Common myeloid progenitor, CD34-positive (primary cell): ENCODE data around the gene KRT8.
"Not testable (repeated sequence)": the region's sequence is repeated elsewhere in the genome, so short reads cannot be mapped to it uniquely, and the experiment has no call there.

ENCODE experiments used
- CTCF ChIA-PET: fragments of 350-600 bp; sonication (Branson Sonifier 250); formaldehyde crosslinking; loops from one replicate; lab custom pipeline; 2021; ENCODE audit warnings: antibody characterized with exemption; lab: Charles Lee
- POLR2A ChIA-PET: fragments of 350-600 bp; sonication (Branson Sonifier 250); formaldehyde crosslinking; loops from one replicate; lab custom pipeline; 2021; ENCODE audit warnings: antibody characterized with exemption; lab: Charles Lee
- DNase-seq, 3 donors: peaks; one replicate each; pipeline versions ENCODE4 v3.0.0 to v3.0.0-alpha.2; 2013
- H3K27ac ChIP-seq, 2 experiments: 1 replicate in 1 of 2; 2 replicates in 1 of 2; pipeline ENCODE4 v1.7.0; 2013; ENCODE audit warnings: inconsistent platforms in 2 of 2, low read length in 2 of 2, mild to moderate bottlenecking in 2 of 2, low read depth in 1 of 2, moderate library complexity in 1 of 2; ENCODE audit not compliant: severe bottlenecking in 2 of 2, insufficient read depth in 1 of 2, poor library complexity in 1 of 2
- H3K27me3 ChIP-seq, 5 experiments: replicated peaks in 2 of 5; 1 replicate in 3 of 5; 2 replicates in 2 of 5; pipeline versions ENCODE4 v1.6.1 to v1.7.0; 2013; ENCODE audit warnings: low read length in 4 of 5, mild to moderate bottlenecking in 2 of 5, moderate library complexity in 2 of 5, inconsistent platforms in 1 of 5; ENCODE audit not compliant: insufficient read depth in 5 of 5, control insufficient read depth in 4 of 5
- H3K36me3 ChIP-seq, 4 experiments: 1 replicate in 2 of 4; 2 replicates in 2 of 4; pipeline versions ENCODE4 v1.6.1 to v1.7.0; 2013; ENCODE audit warnings: low read length in 3 of 4, control low read depth in 1 of 4, mild to moderate bottlenecking in 1 of 4; ENCODE audit not compliant: control insufficient read depth in 4 of 4, insufficient read depth in 4 of 4
- H3K4me1 ChIP-seq, 4 experiments: 1 replicate in 3 of 4; 2 replicates in 1 of 4; pipeline versions ENCODE4 v1.6.1 to v1.7.1; 2013; ENCODE audit warnings: low read length in 3 of 4, mild to moderate bottlenecking in 3 of 4, control low read depth in 1 of 4, inconsistent platforms in 1 of 4, moderate library complexity in 1 of 4; ENCODE audit not compliant: control insufficient read depth in 4 of 4, insufficient read depth in 4 of 4; ENCODE audit errors: control extremely low read depth in 1 of 4
- H3K4me3 ChIP-seq, 7 experiments: 1 replicate in 4 of 7; 2 replicates in 3 of 7; pipeline versions ENCODE4 v1.5.1 to v1.7.0; 2013; ENCODE audit warnings: mild to moderate bottlenecking in 7 of 7, low read length in 6 of 7, moderate library complexity in 6 of 7, inconsistent platforms in 2 of 7, low read depth in 2 of 7, control low read depth in 1 of 7; ENCODE audit not compliant: insufficient read depth in 4 of 7, control insufficient read depth in 1 of 7; ENCODE audit errors: extremely low read depth in 1 of 7
- H3K9me3 ChIP-seq, 5 experiments: 1 replicate in 4 of 5; 2 replicates in 1 of 5; pipeline versions ENCODE4 v1.6.1 to v1.7.1; 2013; ENCODE audit warnings: low read length in 4 of 5, mild to moderate bottlenecking in 2 of 5, inconsistent platforms in 1 of 5, low read depth in 1 of 5, moderate library complexity in 1 of 5; ENCODE audit not compliant: control insufficient read depth in 4 of 5, insufficient read depth in 2 of 5; ENCODE audit errors: control extremely low read depth in 1 of 5
- WGBS: methylation state at CpG from one replicate; pipeline ENCODE4 v1.1.5; 2013; ENCODE audit not compliant: insufficient coverage; 5-methylcytosine and 5-hydroxymethylcytosine counted together

Gene KRT8

DNA sequence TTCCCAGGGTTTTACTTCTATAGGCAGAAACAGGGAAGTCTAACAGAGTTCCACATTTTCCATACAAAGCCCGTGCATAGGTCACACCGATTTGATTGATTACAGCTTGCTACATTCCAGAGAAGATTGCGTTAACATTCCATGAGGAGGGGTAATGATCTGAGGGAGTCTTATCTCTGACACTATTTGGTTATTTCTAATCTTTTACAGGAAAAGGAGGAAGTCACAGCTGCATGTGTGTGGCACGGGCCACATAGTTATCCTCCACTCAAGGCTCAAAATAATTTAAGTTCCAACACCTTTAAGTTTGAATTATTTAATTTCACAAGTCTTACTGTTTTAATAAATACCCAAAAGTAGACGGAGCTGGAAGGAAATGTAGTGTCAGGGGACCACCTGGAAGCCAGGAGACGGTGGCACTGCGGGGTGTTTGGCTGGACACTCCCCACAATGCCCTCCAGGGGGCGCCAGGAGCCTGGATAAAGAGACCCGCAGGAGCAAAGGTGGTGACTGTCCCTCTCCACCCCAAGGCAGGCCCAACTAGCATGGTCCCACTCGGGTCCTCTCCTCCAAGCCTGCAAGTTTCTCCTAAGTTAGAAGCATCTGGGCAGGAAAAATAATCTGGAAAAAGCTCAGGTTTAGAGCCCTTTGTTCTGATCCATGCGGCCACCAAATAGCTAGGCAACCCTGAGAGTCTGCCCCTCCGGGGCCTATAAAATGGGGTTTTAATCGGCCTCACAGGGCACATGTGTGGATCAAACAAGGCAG, 20.2 kb downstream of the KRT8 start:
- H3K27me3 ChIP-seq = no peaks in the 10 kb centered on the region
- DNase-seq = peak; percentile 63 to 75 (median 69)
- ChIA-PET CTCF (interaction anchor here (0.6 to 21.8 kb wide), 50 partner anchors 8 to 523 kb away, joined by 3 to 467 read pairs (median 6); partner anchors contain the start of genes EIF4B, KRT18, KRT74 and KRT8), POLR2A (interaction anchor here (1.1 kb wide), 1 partner anchor 96 kb away, joined by 4 read pairs; no protein-coding TSS in a partner anchor)
- no peak overlapping the region for H3K27ac ChIP-seq
- no peak overlapping the region for H3K4me3 ChIP-seq
- 38% methylated on average over 8 of the region's 13 CpGs for WGBS
- H3K4me1 ChIP-seq = peaks cover 0 to 11% (median 0%) of the 10 kb centered on the region in 4 experiments
- H3K9me3 ChIP-seq = no peaks in the 10 kb centered on the region
- H3K36me3 ChIP-seq = no peaks in the 10 kb centered on the region

DNA sequence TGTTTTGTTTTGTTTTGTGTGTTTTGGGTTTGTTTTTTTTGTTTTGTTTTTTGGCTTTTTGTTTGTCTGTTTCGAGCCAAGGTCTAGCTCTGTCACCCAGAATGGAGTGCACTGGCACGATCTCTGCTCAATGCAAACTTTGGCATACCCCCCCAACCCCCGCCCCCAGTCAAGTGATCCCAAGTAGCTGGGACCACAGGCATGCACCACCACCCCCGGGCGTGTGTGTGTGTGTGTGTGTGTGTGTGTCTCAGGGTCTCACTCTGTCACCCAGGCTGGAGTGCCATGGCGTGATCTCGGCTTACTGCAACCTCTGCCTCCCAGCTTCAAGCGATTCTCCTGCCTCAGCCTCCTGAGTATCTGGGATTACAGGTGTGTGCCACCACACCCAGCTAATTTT, 24.4 kb downstream of the KRT8 start:
- not testable (repeated sequence) for H3K27ac ChIP-seq, H3K9me3 ChIP-seq, H3K4me3 ChIP-seq, DNase-seq, H3K27me3 ChIP-seq, H3K36me3 ChIP-seq
- WGBS = 65% methylated on average over 2 of the region's 8 CpGs
- CTCF ChIA-PET = interaction anchor here (0.7 to 21.8 kb wide), 28 partner anchors 8 to 553 kb away, joined by 3 to 467 read pairs (median 5); partner anchors contain the start of genes KRT18, KRT74 and KRT85
- peaks cover 0 to 25% (median 14%) of the 10 kb centered on the region in 4 experiments for H3K4me1 ChIP-seq
- POLR2A ChIA-PET = interaction anchor here (0.6 kb wide), 1 partner anchor 30 kb away, joined by 3 read pairs; no protein-coding TSS in a partner anchor

DNA sequence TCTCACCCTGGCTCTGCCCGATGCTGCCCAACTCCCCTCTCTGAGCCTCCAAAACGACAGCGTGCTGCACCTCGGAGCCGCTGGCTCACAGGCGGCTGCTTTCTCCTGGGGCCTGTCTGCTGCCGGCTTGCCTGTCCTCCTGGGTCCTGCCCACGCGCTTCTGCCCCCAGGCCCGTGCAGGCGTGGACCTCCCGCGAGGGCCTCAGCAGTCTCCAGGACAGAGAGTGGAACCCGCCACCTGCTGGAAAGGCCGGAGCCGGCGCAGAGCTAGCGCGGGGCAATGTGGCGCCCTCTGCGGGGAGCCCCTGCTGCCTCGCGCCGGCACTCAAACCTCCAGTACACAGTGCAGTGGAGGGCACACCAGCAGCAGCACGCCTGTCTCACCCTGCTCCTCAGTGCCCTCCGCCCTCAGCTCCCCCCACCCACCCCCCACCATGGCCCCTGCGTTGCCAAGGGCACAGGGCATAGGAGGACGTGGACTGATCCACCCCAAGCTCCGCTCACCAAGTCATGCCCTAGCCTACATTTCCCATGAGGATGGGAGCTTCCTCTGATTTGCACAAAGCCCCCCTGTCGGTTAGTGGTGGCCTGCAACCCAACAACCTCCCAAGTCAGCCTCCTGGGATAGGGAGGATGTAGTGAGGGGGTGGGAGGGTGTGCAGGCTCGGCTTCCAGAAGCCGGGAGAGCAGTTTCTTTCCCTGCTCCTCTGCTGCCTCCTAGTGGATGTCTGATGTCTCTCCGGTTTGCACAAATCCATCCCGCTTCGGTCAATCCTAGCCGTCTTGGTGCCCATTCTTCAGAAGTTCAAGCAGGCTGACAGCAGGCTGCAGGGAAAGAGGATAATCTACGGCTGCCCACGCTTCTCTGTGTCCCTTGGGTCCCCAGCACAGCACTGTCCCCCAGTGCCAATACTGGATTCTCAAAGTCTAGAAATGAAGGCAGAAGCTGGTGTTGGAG, 25.2 kb downstream of the KRT8 start:
- POLR2A ChIA-PET = interaction anchor here (0.5 to 0.6 kb wide), 3 partner anchors 13 to 647 kb away, joined by 3 read pairs; partner anchors contain the start of gene KRT7
- no peaks in the 10 kb centered on the region for H3K36me3 ChIP-seq
- no peak overlapping the region for H3K27ac ChIP-seq
- H3K4me1 ChIP-seq = peaks cover 0 to 31% (median 18%) of the 10 kb centered on the region in 4 experiments
- H3K4me3 ChIP-seq = peak overlapping the region in 4 of 7 experiments; percentile 47 to 77 (median 52)
- WGBS = 5% methylated on average over 29 of the region's 38 CpGs
- no peaks in the 10 kb centered on the region for H3K27me3 ChIP-seq
- CTCF ChIA-PET = interaction anchor here (0.7 to 21.8 kb wide), 49 partner anchors 9 to 724 kb away, joined by 3 to 467 read pairs (median 4); partner anchors contain the start of genes KRT18, KRT74 and KRT85
- no peaks in the 10 kb centered on the region for H3K9me3 ChIP-seq
- DNase-seq = peak; percentile 74 to 85 (median 82)

DNA sequence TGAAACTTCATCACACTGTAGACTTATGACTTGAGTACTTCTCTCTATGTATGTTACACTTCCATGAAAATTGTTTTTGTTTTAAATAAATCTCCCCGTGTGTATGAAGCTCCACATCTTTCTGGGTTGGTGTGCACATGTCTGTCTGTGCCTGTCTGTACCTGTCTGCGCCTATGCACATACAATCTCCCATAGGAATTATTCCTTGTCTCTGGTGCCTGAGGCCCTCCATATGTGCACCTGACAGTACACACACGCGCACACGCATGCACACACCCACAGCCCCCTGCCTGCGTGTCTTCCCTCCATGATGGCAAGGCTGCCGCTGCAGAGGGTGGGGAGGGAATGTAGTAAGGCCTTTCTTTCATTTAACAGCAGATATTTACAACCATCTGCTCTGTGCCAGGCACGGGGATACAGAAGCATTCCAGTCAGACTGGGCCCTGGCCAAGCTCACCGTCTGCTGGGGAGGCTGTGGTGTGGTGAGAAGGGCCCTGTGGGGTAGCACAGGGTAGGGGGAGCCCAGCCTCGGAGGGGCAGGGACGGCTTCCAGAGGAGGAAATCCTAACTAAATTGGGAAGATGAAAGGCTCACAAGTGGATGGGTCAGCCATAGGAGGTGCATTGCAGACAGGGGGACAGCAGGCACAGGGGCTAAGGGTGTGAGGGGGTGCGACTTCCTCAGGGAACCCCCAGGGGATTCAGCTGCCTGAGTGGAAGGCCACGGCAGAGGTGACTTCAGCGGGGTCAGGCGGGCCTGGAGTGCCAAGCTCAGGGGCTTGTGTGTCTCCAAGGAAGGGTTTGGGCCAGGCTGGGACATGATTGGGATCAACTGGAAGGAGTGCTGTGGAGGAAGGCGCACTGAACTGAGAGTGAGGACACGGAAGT, 26.1 kb downstream of the KRT8 start:
- no peaks in the 10 kb centered on the region for H3K27me3 ChIP-seq
- H3K27ac ChIP-seq = no peak overlapping the region
- POLR2A ChIA-PET = interaction anchor here (0.5 to 0.6 kb wide), 3 partner anchors 12 to 646 kb away, joined by 3 read pairs; partner anchors contain the start of gene KRT7
- DNase-seq = no peak
- peaks cover 0 to 34% (median 26%) of the 10 kb centered on the region in 4 experiments for H3K4me1 ChIP-seq
- no peaks in the 10 kb centered on the region for H3K9me3 ChIP-seq
- peak overlapping the region in 3 of 7 experiments; percentile 36 to 77 (median 53) for H3K4me3 ChIP-seq
- 86% methylated on average over 12 of the region's 17 CpGs for WGBS
- H3K36me3 ChIP-seq = no peaks in the 10 kb centered on the region
- CTCF ChIA-PET = interaction anchor here (0.7 to 21.8 kb wide), 47 partner anchors 8 to 723 kb away, joined by 3 to 467 read pairs (median 4); partner anchors contain the start of genes KRT18, KRT74 and KRT85

DNA sequence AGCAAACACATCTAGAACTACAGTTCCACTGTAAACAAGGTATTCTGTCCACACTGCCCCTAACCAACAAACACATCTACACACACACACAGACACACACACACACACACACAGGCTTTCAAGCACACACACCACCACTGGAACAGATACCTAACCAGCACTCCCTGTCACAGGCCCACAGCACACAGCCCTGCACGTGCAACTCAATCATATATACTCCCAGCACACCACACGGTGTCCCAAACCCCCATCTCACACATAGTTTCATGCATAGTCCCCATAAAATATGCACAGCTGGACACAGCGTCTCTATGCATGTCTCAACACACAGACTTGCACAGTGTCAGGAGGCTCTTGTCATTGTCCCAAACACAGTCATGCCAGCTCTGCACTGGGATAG, 27.6 kb downstream of the KRT8 start:
- no peak for DNase-seq
- CTCF ChIA-PET = interaction anchor here (0.5 to 21.8 kb wide), 16 partner anchors 8 to 720 kb away, joined by 3 to 467 read pairs (median 4); partner anchors contain the start of genes KRT74 and KRT85
- H3K9me3 ChIP-seq = no peaks in the 10 kb centered on the region
- POLR2A ChIA-PET = no interaction called here
- H3K27ac ChIP-seq = no peak overlapping the region
- H3K36me3 ChIP-seq = no peaks in the 10 kb centered on the region
- no peaks in the 10 kb centered on the region for H3K27me3 ChIP-seq
- peaks cover 0 to 40% (median 31%) of the 10 kb centered on the region in 4 experiments for H3K4me1 ChIP-seq
- WGBS = 93% methylated on average over 2 of the region's 3 CpGs
- no peak overlapping the region for H3K4me3 ChIP-seq

DNA sequence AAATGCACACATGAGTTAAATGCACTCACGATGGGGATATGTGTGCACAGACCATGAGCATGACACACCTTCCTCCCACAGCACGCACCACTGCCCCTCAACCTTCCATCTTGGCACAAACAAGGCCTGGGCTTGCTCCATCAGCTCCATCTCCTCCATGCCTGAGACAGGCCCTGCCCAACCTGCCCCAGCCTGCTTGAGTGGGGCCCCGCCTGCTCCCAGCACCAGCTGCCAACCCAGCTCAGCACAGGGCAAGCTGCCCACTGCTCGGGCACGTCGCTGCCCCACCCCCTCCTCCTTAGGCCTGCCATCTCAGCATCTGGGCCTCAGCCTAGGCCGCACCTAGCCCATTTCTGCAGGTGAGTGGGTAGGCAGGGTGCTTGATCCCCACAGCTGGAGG, 28.5 kb downstream of the KRT8 start:
- ChIA-PET POLR2A (interaction anchor here (0.6 kb wide), 1 partner anchor 501 kb away, joined by 3 read pairs; no protein-coding TSS in a partner anchor), CTCF (interaction anchor here (1.4 to 21.8 kb wide), 6 partner anchors 9 to 495 kb away, joined by 4 to 467 read pairs (median 22); partner anchors contain the start of gene KRT74)
- Histone ChIP-seq H3K27ac (no peak overlapping the region), H3K4me1 (peaks cover 0 to 40% (median 31%) of the 10 kb centered on the region in 4 experiments), H3K27me3 (no peaks in the 10 kb centered on the region), H3K9me3 (no peaks in the 10 kb centered on the region), H3K4me3 (no peak overlapping the region), H3K36me3 (no peaks in the 10 kb centered on the region)
- 90% methylated on average over 6 of the region's 7 CpGs for WGBS
- DNase-seq = no peak
